Karpas-422 (cell line): Measurements from ENCODE around the gene ARFGAP3. TPM values are rescaled to one million over a fixed set of nuclear protein-coding genes. Genes with fewer than 3 reads are reported as not detected.

Source experiments
- DNase-seq: peaks from one replicate; pipeline ENCODE4 v3.0.0-alpha.2; 2015
- H2AFZ ChIP-seq: fragments of 200-600 bp; sonication (generic); 2 replicates; pipeline ENCODE4 v1.6.1; 2014; ENCODE audit warnings: antibody characterized with exemption, low read length, mixed read lengths
- H3K27ac ChIP-seq: fragments of 200-600 bp; sonication (generic); 2 replicates; pipeline ENCODE4 v1.5.1; 2014; ENCODE audit warnings: mild to moderate bottlenecking, low read length, moderate library complexity
- H3K27me3 ChIP-seq: fragments of 200-600 bp; sonication (generic); 2 replicates; pipeline ENCODE4 v1.6.1; 2014; ENCODE audit warnings: low read length, mixed read lengths
- H3K36me3 ChIP-seq: fragments of 200-600 bp; sonication (generic); 2 replicates; pipeline ENCODE4 v1.6.1; 2014; ENCODE audit warnings: low read length, mixed read lengths; ENCODE audit not compliant: insufficient read depth
- H3K4me1 ChIP-seq: fragments of 200-600 bp; sonication (generic); 2 replicates; pipeline ENCODE4 v1.6.1; 2014; ENCODE audit warnings: mild to moderate bottlenecking, low read length, mixed read lengths
- H3K4me2 ChIP-seq: fragments of 200-600 bp; sonication (generic); 2 replicates; pipeline ENCODE4 v1.6.1; 2014; ENCODE audit warnings: low read length, low read depth, mild to moderate bottlenecking; ENCODE audit not compliant: poor library complexity, severe bottlenecking
- H3K4me3 ChIP-seq: fragments of 200-600 bp; sonication (generic); 2 replicates; pipeline ENCODE4 v1.5.1; 2014; ENCODE audit warnings: mild to moderate bottlenecking, antibody characterized with exemption, low read length, mixed read lengths
- H3K79me2 ChIP-seq: fragments of 200-600 bp; sonication (generic); 2 replicates; pipeline ENCODE4 v1.6.1; 2014; ENCODE audit warnings: mild to moderate bottlenecking, low read length, mixed read lengths
- H3K9ac ChIP-seq: fragments of 200-600 bp; sonication (generic); 2 replicates; pipeline ENCODE4 v1.6.0; 2014; ENCODE audit warnings: low read length
- H3K9me2 ChIP-seq: fragments of 200-600 bp; sonication (generic), shearing (Covaris generic); replicated peaks from 2 replicates; pipeline ENCODE4 v1.6.0; 2014; ENCODE audit warnings: mild to moderate bottlenecking, low read length, moderate library complexity; ENCODE audit not compliant: insufficient read depth
- H3K9me3 ChIP-seq: fragments of 300-700, 200-600 bp; sonication (generic); 2 replicates; pipeline ENCODE4 v1.6.1; 2014; ENCODE audit warnings: low read length, mixed read lengths
- H4K20me1 ChIP-seq: fragments of 200-600 bp; sonication (generic); 2 replicates; pipeline ENCODE4 v1.6.1; 2014; ENCODE audit warnings: mild to moderate bottlenecking, antibody characterized with exemption, low read length, low read depth; ENCODE audit not compliant: insufficient read depth
- total RNA-seq: library from RNA; depleted of rRNA; stranded (reverse); fragments of >200 nt; shearing (Covaris generic); gene quantifications from 2 replicates; pipeline ENCODE4 v1.2.3, GENCODE V29; 2014; ENCODE audit warnings: low replicate concordance

ARFGAP3 gene
- total RNA-seq, 1 experiment from 2014 or later = 26.1 TPM

- Histone ChIP-seq H3K27ac (no peak overlapping the region), H3K9ac (no peak overlapping the region), H3K9me3 (no peaks in the 10 kb centered on the region), H3K4me3 (no peak overlapping the region), H4K20me1 (no peaks in the 10 kb centered on the region), H3K9me2 (no peaks in the 10 kb centered on the region), H3K27me3 (no peaks in the 10 kb centered on the region), H2AFZ (no peak overlapping the region), H3K79me2 (no peaks in the 10 kb centered on the region), H3K4me2 (no peak overlapping the region), H3K4me1 (no peaks in the 10 kb centered on the region; the same call in 1 of the 2 replicates), H3K36me3 (no peaks in the 10 kb centered on the region)
- DNase-seq = no peak
Observed at GRCh38 chr22:42887523-42888507, 30.7 kb upstream of the ARFGAP3 start.

- Histone ChIP-seq H3K9ac (no peak overlapping the region), H3K4me2 (no peak overlapping the region), H3K4me1 (peaks cover 7% of the 10 kb centered on the region), H3K27ac (no peak overlapping the region), H3K9me3 (no peaks in the 10 kb centered on the region), H2AFZ (no peak overlapping the region), H3K79me2 (no peaks in the 10 kb centered on the region), H3K4me3 (no peak overlapping the region), H3K27me3 (no peaks in the 10 kb centered on the region), H4K20me1 (no peaks in the 10 kb centered on the region), H3K9me2 (no peaks in the 10 kb centered on the region), H3K36me3 (no peaks in the 10 kb centered on the region)
- no peak for DNase-seq
Observed at GRCh38 chr22:42887120-42887519, 30.0 kb upstream of the ARFGAP3 start.

- no peak for DNase-seq
- H3K36me3 ChIP-seq = no peaks in the 10 kb centered on the region
- H2AFZ ChIP-seq = no peak overlapping the region
Observed at GRCh38 chr22:42885446-42885845, 28.4 kb upstream of the ARFGAP3 start.

GRCh38 chr22:42884616-42885375 is 27.7 kb upstream of the ARFGAP3 start:
- H3K4me2 ChIP-seq = no peak overlapping the region
- H2AFZ ChIP-seq = no peak overlapping the region
- no peaks in the 10 kb centered on the region for H3K79me2 ChIP-seq
- no peak for DNase-seq
- no peak overlapping the region for H3K9ac ChIP-seq
- H3K27ac ChIP-seq = no peak overlapping the region
- H3K4me3 ChIP-seq = no peak overlapping the region
- no peaks in the 10 kb centered on the region for H3K9me3 ChIP-seq
- H3K4me1 ChIP-seq = peaks cover 9% of the 10 kb centered on the region
- H3K27me3 ChIP-seq = no peaks in the 10 kb centered on the region
- H4K20me1 ChIP-seq = no peaks in the 10 kb centered on the region
- no peaks in the 10 kb centered on the region for H3K9me2 ChIP-seq
- no peaks in the 10 kb centered on the region for H3K36me3 ChIP-seq

More at GRCh38 chr22:42885446-42885845, 28.4 kb upstream of the ARFGAP3 start:
- Histone ChIP-seq H3K4me1 (peaks cover 9% of the 10 kb centered on the region), H4K20me1 (no peaks in the 10 kb centered on the region), H3K9me3 (no peaks in the 10 kb centered on the region), H3K27ac (no peak overlapping the region), H3K4me2 (no peak overlapping the region), H3K79me2 (no peaks in the 10 kb centered on the region), H3K27me3 (no peaks in the 10 kb centered on the region), H3K9me2 (no peaks in the 10 kb centered on the region), H3K9ac (no peak overlapping the region), H3K4me3 (no peak overlapping the region)

- no peak overlapping the region for H2AFZ ChIP-seq
- peaks cover 9% of the 10 kb centered on the region for H3K4me1 ChIP-seq
- H3K9me3 ChIP-seq = no peaks in the 10 kb centered on the region
- H3K4me2 ChIP-seq = no peak overlapping the region
- H3K27me3 ChIP-seq = no peaks in the 10 kb centered on the region
- no peak overlapping the region for H3K27ac ChIP-seq
- no peaks in the 10 kb centered on the region for H3K36me3 ChIP-seq
- H4K20me1 ChIP-seq = no peaks in the 10 kb centered on the region
- no peak overlapping the region for H3K9ac ChIP-seq
- no peak for DNase-seq
- H3K79me2 ChIP-seq = no peaks in the 10 kb centered on the region
- H3K4me3 ChIP-seq = no peak overlapping the region
- H3K9me2 ChIP-seq = no peaks in the 10 kb centered on the region
Observed at GRCh38 chr22:42883970-42884369, 26.9 kb upstream of the ARFGAP3 start.

GRCh38 chr22:42883121-42883520 is 26.0 kb upstream of the ARFGAP3 start:
- Histone ChIP-seq H2AFZ (no peak overlapping the region), H3K27ac (no peak overlapping the region), H3K9me3 (no peaks in the 10 kb centered on the region), H3K4me3 (no peak overlapping the region), H4K20me1 (no peaks in the 10 kb centered on the region), H3K79me2 (no peaks in the 10 kb centered on the region), H3K36me3 (no peaks in the 10 kb centered on the region), H3K9me2 (no peaks in the 10 kb centered on the region), H3K9ac (no peak overlapping the region), H3K27me3 (no peaks in the 10 kb centered on the region), H3K4me2 (no peak overlapping the region), H3K4me1 (peaks cover 9% of the 10 kb centered on the region)
- no peak for DNase-seq

- Histone ChIP-seq H3K9me2 (no peaks in the 10 kb centered on the region), H3K9me3 (no peaks in the 10 kb centered on the region), H3K4me3 (no peak overlapping the region), H3K27me3 (no peaks in the 10 kb centered on the region), H3K4me2 (no peak overlapping the region), H2AFZ (no peak overlapping the region), H3K4me1 (peaks cover 9% of the 10 kb centered on the region), H3K27ac (no peak overlapping the region), H4K20me1 (no peaks in the 10 kb centered on the region), H3K36me3 (no peaks in the 10 kb centered on the region), H3K79me2 (no peaks in the 10 kb centered on the region), H3K9ac (no peak overlapping the region)
- peak; percentile 58 for DNase-seq
Observed at GRCh38 chr22:42881982-42882656, 25.0 kb upstream of the ARFGAP3 start.

- no peaks in the 10 kb centered on the region for H3K36me3 ChIP-seq
Observed at GRCh38 chr22:42881298-42881697, 24.2 kb upstream of the ARFGAP3 start.

More at GRCh38 chr22:42881298-42881697, 24.2 kb upstream of the ARFGAP3 start:
- Histone ChIP-seq H3K79me2 (no peaks in the 10 kb centered on the region), H3K4me3 (no peak overlapping the region), H3K9me3 (no peaks in the 10 kb centered on the region), H3K4me1 (peaks cover 9% of the 10 kb centered on the region), H4K20me1 (no peaks in the 10 kb centered on the region), H3K4me2 (no peak overlapping the region), H2AFZ (no peak overlapping the region), H3K27me3 (no peaks in the 10 kb centered on the region), H3K9me2 (no peaks in the 10 kb centered on the region), H3K27ac (no peak overlapping the region), H3K9ac (no peak overlapping the region)
- DNase-seq = no peak
